Testis (tissue), 3 donors: ENCODE measurements around the gene TAF1B. TPM values are rescaled to one million over a fixed set of nuclear protein-coding genes. Genes with fewer than 3 reads are reported as not detected.
"Not testable (repeated sequence)": the region's sequence is repeated elsewhere in the genome, so short reads cannot be mapped to it uniquely, and the experiment has no call there.

Source experiments
- DNase-seq: peaks from one replicate; pipeline ENCODE4 v3.0.0-alpha.2; 2019
- H3K27ac ChIP-seq, 2 donors: fragments of 200-600 bp; sonication (generic); one replicate each; pipeline ENCODE4 v1.5.1; 2019
- H3K27me3 ChIP-seq: fragments of 200-600 bp; sonication (generic); one replicate; pipeline ENCODE4 v1.5.1; 2019
- H3K36me3 ChIP-seq: fragments of 200-600 bp; sonication (generic); one replicate; pipeline ENCODE4 v1.5.1; 2017; ENCODE audit warnings: low read depth; ENCODE audit errors: missing control alignments
- H3K4me1 ChIP-seq: fragments of 200-600 bp; sonication (generic); one replicate; pipeline ENCODE4 v1.5.1; 2019
- H3K4me3 ChIP-seq, 2 donors: fragments of 200-600 bp; sonication (generic); one replicate each; pipeline ENCODE4 v1.5.1; 2017 to 2019
- H3K9me3 ChIP-seq: fragments of 200-600 bp; sonication (generic); one replicate; pipeline ENCODE4 v1.5.1; 2017
- CTCF ChIP-seq, 3 experiments: fragments of 450-650 bp in 2 of 3; fragments of 200-600 bp in 1 of 3; sonication (generic) in 1 of 3; IDR thresholded peaks; one replicate each; pipeline ENCODE4 v1.5.1; 2016 to 2019; ENCODE audit warnings: antibody characterized with exemption in 3 of 3, mild to moderate bottlenecking in 2 of 3, moderate library complexity in 1 of 3
- POLR2A ChIP-seq: fragments of 450-650 bp; IDR thresholded peaks from one replicate; pipeline ENCODE4 v1.6.1; 2017; ENCODE audit warnings: antibody characterized with exemption, mild to moderate bottlenecking, moderate library complexity
- WGBS, 2 donors: methylation state at CpG; one replicate each; pipeline ENCODE4 v1.1.5; 2018; 5-methylcytosine and 5-hydroxymethylcytosine counted together
- intact Hi-C: fragments of 100-400 bp; cut with DNase I; formaldehyde crosslinking; loops from one replicate; pipeline ENCODE4 v1.15.1; 2023; ENCODE audit warnings: low total_unique reads
- polyA plus RNA-seq: library from polyadenylated mRNA; stranded (reverse); fragments of 350-450 nt; fragmentation: Illumina TruSeq; extraction: RNeasy Lipid Tissue Mini Kit (QIAGEN cat#74804); gene quantifications from one replicate; pipeline ENCODE4 v1.2.3, GENCODE V29; 2014; ENCODE audit warnings: low read depth, low replicate concordance; ENCODE audit not compliant: insufficient read depth
- total RNA-seq, 2 donors: library from RNA; depleted of rRNA; stranded (reverse); fragments of >200 nt; gene quantifications; one replicate each; pipeline ENCODE4 v1.2.3, GENCODE V29; 2016

TAF1B gene
- total and polyA plus RNA-seq, 3 donors from 2014 or later = 13.3 to 22.0 (median 22.0) TPM

- TF ChIP-seq POLR2A (no peak), CTCF (IDR thresholded peaks at IDR 0.05) (no peak)
- Histone ChIP-seq H3K27me3 (no peaks in the 10 kb centered on the region), H3K4me1 (no peaks in the 10 kb centered on the region), H3K9me3 (no peaks in the 10 kb centered on the region), H3K36me3 (no peaks in the 10 kb centered on the region), H3K27ac (no peak overlapping the region), H3K4me3 (no peak overlapping the region)
- DNase-seq = no peak
- intact Hi-C loops = no loop called here
- 30 to 33% methylated on average over 2 of the region's 2 CpGs for WGBS, 2 donors
Observed at GRCh38 chr2:9918275-9918674, 75.0 kb downstream of the TAF1B start.

- H3K27me3 ChIP-seq = no peaks in the 10 kb centered on the region
- no peak overlapping the region for H3K4me3 ChIP-seq
- 29 to 48% methylated on average over 3 of the region's 3 CpGs for WGBS, 2 donors
- no peak for TF ChIP-seq CTCF (IDR thresholded peaks at IDR 0.05)
- no peak for TF ChIP-seq POLR2A
- intact Hi-C loops = no loop called here
- H3K9me3 ChIP-seq = no peaks in the 10 kb centered on the region
- no peaks in the 10 kb centered on the region for H3K36me3 ChIP-seq
- no peak overlapping the region for H3K27ac ChIP-seq
- H3K4me1 ChIP-seq = no peaks in the 10 kb centered on the region
- DNase-seq = no peak
Observed at GRCh38 chr2:9919512-9919911, 76.2 kb downstream of the TAF1B start.

GRCh38 chr2:9927020-9927419 is 83.7 kb downstream of the TAF1B start:
- H3K27me3 ChIP-seq, H3K27ac ChIP-seq, H3K9me3 ChIP-seq, H3K4me1 ChIP-seq, H3K4me3 ChIP-seq, DNase-seq, intact Hi-C loops, H3K36me3 ChIP-seq: not testable (repeated sequence)
- 94 to 97% methylated on average over 2 of the region's 2 CpGs for WGBS, 2 donors

- no peak for TF ChIP-seq POLR2A
- TF ChIP-seq CTCF (IDR thresholded peaks at IDR 0.05) = no peak
- intact Hi-C loops = no loop called here
- H3K27me3 ChIP-seq = no peaks in the 10 kb centered on the region
- WGBS, 2 donors = 90 to 91% methylated on average over 4 of the region's 4 CpGs
- H3K9me3 ChIP-seq = no peaks in the 10 kb centered on the region
- H3K4me1 ChIP-seq = no peaks in the 10 kb centered on the region
- H3K27ac ChIP-seq = no peak overlapping the region
- H3K4me3 ChIP-seq = no peak overlapping the region
- no peak for DNase-seq
- H3K36me3 ChIP-seq = no peaks in the 10 kb centered on the region
Observed at GRCh38 chr2:9937258-9937657, 94.0 kb downstream of the TAF1B start.

- Histone ChIP-seq H3K9me3 (no peaks in the 10 kb centered on the region), H3K27me3 (no peaks in the 10 kb centered on the region), H3K36me3 (no peaks in the 10 kb centered on the region), H3K4me1 (no peaks in the 10 kb centered on the region), H3K4me3 (no peak overlapping the region), H3K27ac (no peak overlapping the region)
- TF ChIP-seq CTCF (IDR thresholded peaks at IDR 0.05) = no peak
- TF ChIP-seq POLR2A = no peak
- 84 to 92% methylated on average over 2 to 9 of the region's 9 CpGs for WGBS, 2 donors
- intact Hi-C loops = no loop called here
- DNase-seq = no peak
Observed at GRCh38 chr2:9937968-9938367, 94.7 kb downstream of the TAF1B start.
